T-cell (primary cell): ENCODE measurements around the gene QSER1. TPM values are rescaled to one million over a fixed set of nuclear protein-coding genes. Genes with fewer than 3 reads are reported as not detected.

ENCODE experiments used
- ATAC-seq, 4 experiments: fragments of 200-7000 bp in 3 of 4; fragments of 150-1000 bp in 1 of 4; cut with Tn5 transposase; replicated peaks in 1 of 4; 1 replicate in 3 of 4; 2 replicates in 1 of 4; pipeline ENCODE4 v1.10.0; 2021; ENCODE audit warnings: moderate library complexity in 3 of 4, mild to moderate bottlenecking in 2 of 4, moderate number of reproducible peaks in 1 of 4
- CTCF ChIA-PET, 2 donors: fragments of 300-600 bp; sonication (Branson Sonifier 250); formaldehyde crosslinking; loops; one replicate each; lab custom pipeline; 2022; ENCODE audit warnings: antibody characterized with exemption in 2 of 2; lab: Charles Lee
- POLR2A ChIA-PET, 2 donors: fragments of 300-600 bp; sonication (Branson Sonifier 250); formaldehyde crosslinking; loops; one replicate each; lab custom pipeline; 2022; ENCODE audit warnings: antibody characterized with exemption in 2 of 2; lab: Charles Lee
- DNase-seq, 35 experiments: peaks; one replicate each; pipeline versions ENCODE4 v3.0.0 to v3.0.0-alpha.2; 2013 to 2023
- H3K27ac ChIP-seq: one replicate; pipeline ENCODE4 v1.5.1; 2013; ENCODE audit warnings: low read length
- H3K27me3 ChIP-seq, 2 experiments: replicated peaks in 1 of 2; 1 replicate in 1 of 2; 2 replicates in 1 of 2; pipeline versions ENCODE4 v1.6.1 to v1.7.0; 2013; ENCODE audit warnings: low read length in 1 of 2, mixed read lengths in 1 of 2; ENCODE audit not compliant: control insufficient read depth in 2 of 2, insufficient read depth in 2 of 2; ENCODE audit errors: extremely low read depth in 1 of 2
- H3K36me3 ChIP-seq, 2 donors: 1 replicate in 1 of 2; 2 replicates in 1 of 2; pipeline versions ENCODE4 v1.6.1 to v1.7.0; 2013; ENCODE audit warnings: low read length in 1 of 2; ENCODE audit not compliant: control insufficient read depth in 2 of 2, insufficient read depth in 1 of 2; ENCODE audit errors: extremely low read depth in 1 of 2
- H3K4me1 ChIP-seq, 2 experiments: 1 replicate in 1 of 2; 2 replicates in 1 of 2; pipeline versions ENCODE4 v1.6.1 to v1.7.0; 2013; ENCODE audit warnings: low read length in 2 of 2, mixed read lengths in 1 of 2; ENCODE audit not compliant: insufficient read depth in 2 of 2, control insufficient read depth in 1 of 2; ENCODE audit errors: extremely low read depth in 1 of 2
- H3K4me3 ChIP-seq, 2 donors: 1 replicate in 1 of 2; 2 replicates in 1 of 2; pipeline versions ENCODE4 v1.5.1 to v1.7.0; 2013; ENCODE audit warnings: mild to moderate bottlenecking in 2 of 2, low read length in 1 of 2, moderate library complexity in 1 of 2; ENCODE audit not compliant: control insufficient read depth in 1 of 2; ENCODE audit errors: extremely low read depth in 1 of 2
- H3K9me3 ChIP-seq: 2 replicates; pipeline ENCODE4 v1.7.0; 2013
- H3K27ac Mint-ChIP-seq, 2 donors: one replicate each; pipeline ENCODE4 v1.8.0; 2020 to 2021; ENCODE audit warnings: mild to moderate bottlenecking in 2 of 2, mixed read lengths in 2 of 2
- H3K27me3 Mint-ChIP-seq, 2 donors: one replicate each; pipeline ENCODE4 v1.8.0; 2021 to 2022; ENCODE audit warnings: mixed read lengths in 2 of 2
- H3K36me3 Mint-ChIP-seq: one replicate; pipeline ENCODE4 v1.8.0; 2021; ENCODE audit warnings: mixed read lengths
- H3K4me1 Mint-ChIP-seq, 3 donors: one replicate each; pipeline ENCODE4 v1.8.0; 2020 to 2022; ENCODE audit warnings: mixed read lengths in 3 of 3, mild to moderate bottlenecking in 1 of 3
- H3K4me3 Mint-ChIP-seq, 3 donors: one replicate each; pipeline ENCODE4 v1.8.0; 2020 to 2022; ENCODE audit warnings: mild to moderate bottlenecking in 3 of 3, mixed read lengths in 3 of 3, moderate library complexity in 3 of 3
- H3K9me3 Mint-ChIP-seq, 3 donors: one replicate each; pipeline ENCODE4 v1.8.0; 2020 to 2022; ENCODE audit warnings: mixed read lengths in 3 of 3
- WGBS: methylation state at CpG from one replicate; pipeline ENCODE4 v1.1.5; 2013; ENCODE audit warnings: missing lambda C conversion rate; ENCODE audit not compliant: insufficient coverage; 5-methylcytosine and 5-hydroxymethylcytosine counted together
- total RNA-seq, 35 experiments: library from RNA in 6 of 35; stranded (reverse) in 6 of 35; fragments of 120-200 nt in 1 of 35; gene quantifications; one replicate each; pipeline versions ENCODE4 v1.2.1 to v1.2.4 and lab custom pipeline; 2013 to 2026

Gene QSER1
- total RNA-seq, 5 donors from 2014 or later (not counting 1 experiment from before 2014, with no cell fraction given): 11.9 to 14.1 (median 13.5) TPM

DNA sequence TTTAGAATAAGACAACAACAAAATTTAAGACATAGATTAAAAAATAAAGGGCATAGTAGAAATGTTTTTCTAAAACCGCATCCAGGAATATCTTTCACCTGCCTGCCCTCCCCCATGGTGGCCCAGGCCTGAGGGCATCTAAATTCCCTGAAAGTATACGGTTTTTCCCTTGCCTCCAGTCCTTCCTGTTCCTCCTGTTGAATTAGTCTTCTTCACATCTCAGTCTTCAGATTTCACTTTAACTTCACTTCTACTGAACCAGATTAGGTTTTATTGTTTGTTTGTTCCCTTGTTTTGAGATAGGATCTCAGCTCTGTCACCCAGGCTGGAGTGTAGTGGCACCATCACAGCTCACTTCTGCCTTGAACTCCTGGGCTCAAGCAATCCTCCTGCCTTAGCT, 90.0 kb downstream of the QSER1 start:
- no peak overlapping the region for H3K27ac ChIP-seq
- ChIA-PET POLR2A (no interaction called here), CTCF (no interaction called here)
- Mint-ChIP-seq H3K27ac (no peak overlapping the region), H3K36me3 (peaks cover 8% of the 10 kb centered on the region), H3K9me3 (no peaks in the 10 kb centered on the region), H3K4me1 (no peaks in the 10 kb centered on the region), H3K4me3 (no peak overlapping the region), H3K27me3 (no peaks in the 10 kb centered on the region)
- H3K27me3 ChIP-seq: no peaks in the 10 kb centered on the region
- H3K36me3 ChIP-seq: no peaks in the 10 kb centered on the region
- no peak overlapping the region for H3K4me3 ChIP-seq
- ATAC-seq: no peak
- DNase-seq: no peak
- 50% methylated on average over 1 of the region's 2 CpGs for WGBS
- no peaks in the 10 kb centered on the region for H3K9me3 ChIP-seq
- no peaks in the 10 kb centered on the region for H3K4me1 ChIP-seq

DNA sequence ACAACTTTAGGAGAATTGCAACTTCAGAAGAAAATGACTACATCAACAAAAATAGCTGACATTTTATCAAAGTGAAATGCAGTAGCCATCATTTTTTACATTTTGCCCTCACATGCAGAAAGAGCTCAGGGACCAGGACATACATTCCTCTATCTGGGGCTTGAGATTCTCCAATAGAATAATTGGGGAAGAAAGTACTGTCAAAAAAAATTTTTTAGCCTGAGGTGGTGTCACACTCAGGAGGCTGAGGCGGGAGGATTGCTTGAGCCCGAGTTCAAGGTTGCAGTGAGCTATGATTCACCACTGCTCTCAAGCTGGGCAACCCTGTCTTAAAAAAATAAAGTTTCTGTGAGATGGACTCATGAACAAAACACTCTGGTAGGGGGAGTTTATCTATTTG, 90.9 kb downstream of the QSER1 start:
- H3K9me3 Mint-ChIP-seq: no peaks in the 10 kb centered on the region
- no peak for ATAC-seq

DNA sequence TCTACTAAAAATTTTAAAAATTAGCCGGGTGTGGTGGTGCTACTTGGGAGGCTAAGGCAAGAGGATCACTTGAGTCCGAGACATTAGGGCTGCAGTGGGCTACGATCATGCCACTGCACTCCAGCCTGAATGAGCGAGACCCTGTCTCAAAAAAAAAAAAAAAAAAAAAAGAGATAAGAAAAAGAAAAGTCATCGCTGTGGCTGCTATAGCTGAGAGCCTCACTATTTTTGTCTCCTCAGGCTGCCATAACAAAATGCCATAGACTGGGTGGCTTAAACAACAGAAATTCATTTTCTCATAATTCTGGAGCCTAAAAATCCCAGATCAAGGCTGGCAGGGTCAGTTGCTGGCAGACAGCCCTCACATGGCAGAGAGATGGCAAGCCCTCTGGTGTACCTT, 93.0 kb downstream of the QSER1 start:
- Mint-ChIP-seq H3K27me3 (no peaks in the 10 kb centered on the region), H3K4me3 (no peak overlapping the region), H3K27ac (no peak overlapping the region), H3K4me1 (no peaks in the 10 kb centered on the region), H3K9me3 (no peaks in the 10 kb centered on the region), H3K36me3 (no peaks in the 10 kb centered on the region)
- no peaks in the 10 kb centered on the region for H3K27me3 ChIP-seq
- H3K4me3 ChIP-seq: no peak overlapping the region
- H3K9me3 ChIP-seq: no peaks in the 10 kb centered on the region
- DNase-seq: no peak
- no peaks in the 10 kb centered on the region for H3K36me3 ChIP-seq
- CTCF ChIA-PET: interaction anchor here (0.6 kb wide), 2 partner anchors 13 to 106 kb away, joined by 3 to 4 read pairs; no protein-coding TSS in a partner anchor
- H3K27ac ChIP-seq: no peak overlapping the region
- ATAC-seq: no peak
- WGBS: 94% methylated on average over 2 of the region's 5 CpGs
- no peaks in the 10 kb centered on the region for H3K4me1 ChIP-seq
- POLR2A ChIA-PET: no interaction called here

More for the DNA sequence above, 90.9 kb downstream of the QSER1 start:
- no peaks in the 10 kb centered on the region for H3K27me3 ChIP-seq
- no peaks in the 10 kb centered on the region for H3K36me3 ChIP-seq
- WGBS: no CpG with 5 or more reads among the region's 2 CpGs
- no peaks in the 10 kb centered on the region for H3K9me3 ChIP-seq
- Mint-ChIP-seq H3K27me3 (no peaks in the 10 kb centered on the region), H3K27ac (no peak overlapping the region), H3K4me1 (no peaks in the 10 kb centered on the region), H3K4me3 (no peak overlapping the region), H3K36me3 (peaks cover under 1% of the 10 kb centered on the region)
- H3K4me1 ChIP-seq: no peaks in the 10 kb centered on the region
- no peak for DNase-seq
- H3K27ac ChIP-seq: no peak overlapping the region
- ChIA-PET POLR2A (interaction anchor here (0.5 to 1.0 kb wide), 3 partner anchors 39 to 286 kb away, joined by 3 to 5 read pairs (median 4); no protein-coding TSS in a partner anchor), CTCF (interaction anchor here in 1 of 2 donors (1.0 kb wide), 1 partner anchor 82 kb away, joined by 4 read pairs; no protein-coding TSS in a partner anchor)
- no peak overlapping the region for H3K4me3 ChIP-seq

DNA sequence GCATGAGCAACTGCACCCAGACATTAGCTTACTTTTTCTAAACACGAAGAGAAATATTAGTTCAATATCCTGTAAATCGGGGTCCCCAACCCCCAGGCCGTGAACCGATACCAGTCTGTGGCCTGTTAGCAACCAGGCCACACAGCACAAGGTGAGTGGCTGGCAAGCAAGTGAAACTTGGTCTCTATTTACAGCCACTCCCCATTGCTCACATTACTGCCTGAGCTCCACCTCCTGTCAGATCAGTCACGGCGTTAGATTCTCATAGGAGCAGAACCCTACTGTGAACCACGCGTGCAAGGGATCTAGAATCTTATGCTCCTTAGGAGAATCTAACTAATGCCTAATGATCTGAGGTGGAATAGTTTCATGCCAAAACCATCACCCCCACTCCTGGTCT, 95.2 kb downstream of the QSER1 start:
- CTCF ChIA-PET: no interaction called here
- DNase-seq (no peak), ATAC-seq (no peak)
- no peaks in the 10 kb centered on the region for H3K27me3 ChIP-seq
- Mint-ChIP-seq H3K4me3 (no peak overlapping the region), H3K4me1 (no peaks in the 10 kb centered on the region), H3K36me3 (no peaks in the 10 kb centered on the region), H3K27me3 (no peaks in the 10 kb centered on the region), H3K27ac (no peak overlapping the region), H3K9me3 (peaks cover 6 to 9% (median 7%) of the 10 kb centered on the region in 3 donors)
- H3K27ac ChIP-seq: no peak overlapping the region
- POLR2A ChIA-PET: no interaction called here
- H3K36me3 ChIP-seq: no peaks in the 10 kb centered on the region
- no peaks in the 10 kb centered on the region for H3K4me1 ChIP-seq
- peaks cover 3% of the 10 kb centered on the region for H3K9me3 ChIP-seq
- 93% methylated on average over 4 of the region's 8 CpGs for WGBS
- no peak overlapping the region for H3K4me3 ChIP-seq

DNA sequence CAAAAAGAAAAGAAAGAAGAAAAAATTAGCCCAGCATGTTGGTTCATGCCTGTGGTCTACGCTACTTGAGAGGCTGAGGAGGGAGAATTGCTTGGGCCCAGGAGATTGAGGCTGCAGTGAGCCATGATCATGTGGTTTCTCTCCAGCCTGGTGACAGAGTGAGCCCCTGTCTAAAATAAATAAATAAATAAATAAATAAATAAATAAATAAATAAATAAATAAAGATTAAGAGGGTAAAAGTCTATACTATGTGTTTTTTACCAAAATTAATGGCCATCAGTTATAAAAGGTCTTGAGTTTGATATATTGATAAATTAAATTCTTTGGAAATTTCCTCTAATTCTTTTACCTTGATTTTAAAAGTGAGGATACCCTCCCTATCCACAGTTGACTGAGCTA, 97.9 kb downstream of the QSER1 start:
- Mint-ChIP-seq H3K4me3 (no peak overlapping the region), H3K27me3 (no peaks in the 10 kb centered on the region), H3K36me3 (no peaks in the 10 kb centered on the region), H3K9me3 (peaks cover 6 to 14% (median 7%) of the 10 kb centered on the region in 3 donors), H3K4me1 (no peaks in the 10 kb centered on the region), H3K27ac (no peak overlapping the region)
- ChIA-PET CTCF (no interaction called here), POLR2A (no interaction called here)
- Histone ChIP-seq H3K4me3 (no peak overlapping the region), H3K36me3 (no peaks in the 10 kb centered on the region), H3K4me1 (no peaks in the 10 kb centered on the region), H3K27me3 (no peaks in the 10 kb centered on the region), H3K27ac (no peak overlapping the region), H3K9me3 (peaks cover 3% of the 10 kb centered on the region)
- DNase-seq: no peak
- WGBS: no CpG with 5 or more reads among the region's 1 CpG
- no peak for ATAC-seq

DNA sequence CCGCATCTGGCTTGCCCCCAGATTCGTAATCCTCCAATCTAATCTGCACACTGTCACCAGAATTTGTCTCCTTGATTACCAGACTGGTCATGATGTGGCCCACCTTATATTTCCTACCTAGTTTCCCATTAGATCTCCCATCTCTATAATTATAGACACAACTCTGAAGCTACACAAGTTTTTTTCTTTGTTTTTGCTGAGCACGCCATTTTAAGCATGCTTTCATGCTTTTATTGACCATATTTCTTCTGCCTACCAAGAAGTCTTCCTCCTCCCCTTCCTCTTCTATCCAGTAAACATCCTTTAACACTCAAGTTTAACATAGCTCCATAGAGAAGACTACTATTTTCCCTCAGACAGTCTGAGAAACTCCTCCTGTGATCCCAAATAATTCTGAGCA, 98.8 kb downstream of the QSER1 start:
- DNase-seq (no peak), ATAC-seq (no peak)
- ChIA-PET CTCF (no interaction called here), POLR2A (interaction anchor here in 1 of 2 donors (0.7 kb wide), 1 partner anchor 189 kb away, joined by 3 read pairs; no protein-coding TSS in a partner anchor)
- no peaks in the 10 kb centered on the region for H3K4me1 ChIP-seq
- H3K27me3 ChIP-seq: no peaks in the 10 kb centered on the region
- no peaks in the 10 kb centered on the region for H3K36me3 ChIP-seq
- Mint-ChIP-seq H3K4me1 (no peaks in the 10 kb centered on the region), H3K36me3 (no peaks in the 10 kb centered on the region), H3K27ac (no peak overlapping the region), H3K4me3 (no peak overlapping the region), H3K9me3 (peaks cover 6 to 14% (median 7%) of the 10 kb centered on the region in 3 donors), H3K27me3 (no peaks in the 10 kb centered on the region)
- H3K9me3 ChIP-seq: peaks cover 3% of the 10 kb centered on the region
- H3K4me3 ChIP-seq: no peak overlapping the region
- 85% methylated on average over 3 of the region's 3 CpGs for WGBS
- no peak overlapping the region for H3K27ac ChIP-seq

DNA sequence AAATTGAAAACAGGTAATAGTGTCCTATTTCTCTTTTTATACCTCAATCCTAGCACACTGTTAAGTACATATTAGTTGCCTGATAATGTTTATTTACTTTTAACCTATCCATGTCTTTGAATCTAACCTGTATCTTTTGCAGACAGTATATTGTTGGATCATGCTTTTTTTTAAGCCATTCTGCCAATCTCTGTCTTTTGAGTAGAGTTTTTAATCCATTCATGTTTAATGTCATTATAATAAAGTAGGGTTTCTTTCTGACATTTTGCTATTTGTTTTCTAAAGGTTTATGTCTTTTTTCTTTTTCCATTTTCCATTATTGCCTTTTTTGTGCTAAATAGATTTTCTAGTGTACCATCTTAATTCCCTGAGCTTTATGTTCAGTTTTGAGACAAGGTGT, 99.3 kb downstream of the QSER1 start:
- POLR2A ChIA-PET: interaction anchor here in 1 of 2 donors (0.7 kb wide), 1 partner anchor 188 kb away, joined by 3 read pairs; no protein-coding TSS in a partner anchor
- CTCF ChIA-PET: no interaction called here
- no peaks in the 10 kb centered on the region for H3K27me3 Mint-ChIP-seq
- no peaks in the 10 kb centered on the region for H3K4me1 ChIP-seq
- ATAC-seq (no peak), DNase-seq (no peak)
- H3K4me1 Mint-ChIP-seq: no peaks in the 10 kb centered on the region
- peaks cover 6 to 14% (median 7%) of the 10 kb centered on the region in 3 donors for H3K9me3 Mint-ChIP-seq
- no peak overlapping the region for H3K4me3 ChIP-seq
- H3K9me3 ChIP-seq: peaks cover 3% of the 10 kb centered on the region
- no peaks in the 10 kb centered on the region for H3K36me3 ChIP-seq
- H3K36me3 Mint-ChIP-seq: no peaks in the 10 kb centered on the region
- H3K4me3 Mint-ChIP-seq: no peak overlapping the region
- H3K27ac Mint-ChIP-seq: no peak overlapping the region
- no peaks in the 10 kb centered on the region for H3K27me3 ChIP-seq
- H3K27ac ChIP-seq: no peak overlapping the region
